Neural cell (in vitro differentiated cells): ENCODE data around the gene SPPL3. TPM values are rescaled to one million over a fixed set of nuclear protein-coding genes. Genes with fewer than 3 reads are reported as not detected.

Experiments used
- H2AFZ ChIP-seq: fragments of 200-600, 300-800 bp; sonication (generic), shearing (Covaris generic); 2 replicates; pipeline ENCODE4 v1.6.0; 2014; ENCODE audit warnings: low read depth, mild to moderate bottlenecking, antibody characterized with exemption, low read length, moderate library complexity
- H3F3A ChIP-seq: fragments of 200-600 bp; shearing (Covaris generic); 2 replicates; pipeline ENCODE4 v1.6.1; 2016; ENCODE audit warnings: mild to moderate bottlenecking, moderate library complexity, mixed read lengths, antibody characterized with exemption, low read length; ENCODE audit not compliant: insufficient read depth, poor library complexity, severe bottlenecking
- H3K27ac ChIP-seq: fragments of 200-600, 300-800 bp; sonication (generic), shearing (Covaris generic); 2 replicates; pipeline ENCODE4 v1.5.1; 2014; ENCODE audit warnings: mild to moderate bottlenecking, low read length, moderate library complexity
- H3K27me3 ChIP-seq: fragments of 300-800, 200-600 bp; sonication (generic), shearing (Covaris generic); 2 replicates; pipeline ENCODE4 v1.6.0; 2014; ENCODE audit warnings: mild to moderate bottlenecking, low read depth, low read length, moderate library complexity; ENCODE audit not compliant: insufficient read depth
- H3K36me3 ChIP-seq: fragments of 300-800, 200-600 bp; sonication (generic), shearing (Covaris generic); 2 replicates; pipeline ENCODE4 v1.5.1; 2014; ENCODE audit warnings: mild to moderate bottlenecking, antibody characterized with exemption, low read length, moderate library complexity; ENCODE audit not compliant: insufficient read depth
- H3K4me2 ChIP-seq: fragments of 300-800, 200-600 bp; sonication (generic), shearing (Covaris generic); 2 replicates; pipeline ENCODE4 v1.6.0; 2014; ENCODE audit warnings: mild to moderate bottlenecking, low read length
- H3K4me3 ChIP-seq: fragments of 300-800, 200-600 bp; sonication (generic), shearing (Covaris generic); 2 replicates; pipeline ENCODE4 v1.5.1; 2014; ENCODE audit warnings: mild to moderate bottlenecking, low read length, moderate library complexity
- H3K79me2 ChIP-seq: fragments of 200-600 bp; shearing (Covaris generic); replicated peaks from 2 replicates; pipeline ENCODE4 v1.6.0; 2014; ENCODE audit warnings: mild to moderate bottlenecking, low read length, moderate library complexity; ENCODE audit not compliant: insufficient read depth
- H3K9ac ChIP-seq: fragments of 300-800, 200-600 bp; sonication (generic), shearing (Covaris generic); 2 replicates; pipeline ENCODE4 v1.6.1; 2016; ENCODE audit warnings: mild to moderate bottlenecking, low read length, mixed read lengths
- H3K9me2 ChIP-seq: fragments of 200-600 bp; shearing (Covaris generic); 2 replicates; pipeline ENCODE4 v1.6.1; 2016; ENCODE audit warnings: mild to moderate bottlenecking, low read length, mixed read lengths; ENCODE audit not compliant: insufficient read depth
- H3K9me3 ChIP-seq: fragments of 200-600, 300-800 bp; sonication (generic), shearing (Covaris generic); 2 replicates; pipeline ENCODE4 v1.6.1; 2016; ENCODE audit warnings: mild to moderate bottlenecking, mixed run types, low read length, moderate library complexity, mixed read lengths
- H4K20me1 ChIP-seq: fragments of 200-600 bp; shearing (Covaris generic); 2 replicates; pipeline ENCODE4 v1.6.1; 2016; ENCODE audit warnings: mild to moderate bottlenecking, mixed run types; ENCODE audit not compliant: insufficient read depth
- EP300 ChIP-seq: fragments of 450-650 bp; conservative IDR thresholded peaks from 2 replicates; pipeline ENCODE4 v1.6.1; 2014; ENCODE audit warnings: antibody characterized with exemption, mild to moderate bottlenecking, moderate library complexity; ENCODE audit not compliant: poor library complexity, severe bottlenecking
- EZH2 ChIP-seq: fragments of 200-600, 300-800 bp; shearing (Covaris generic), sonication (generic); IDR thresholded peaks from 2 replicates; pipeline ENCODE4 v1.6.1; 2014; ENCODE audit warnings: antibody characterized with exemption, low read length, borderline replicate concordance, mild to moderate bottlenecking; ENCODE audit not compliant: insufficient read depth, poor library complexity, severe bottlenecking
- MXI1 ChIP-seq: fragments of 450-650 bp; conservative IDR thresholded peaks from 2 replicates; pipeline ENCODE4 v1.6.1; 2014; ENCODE audit warnings: antibody characterized with exemption, mild to moderate bottlenecking; ENCODE audit not compliant: poor library complexity, severe bottlenecking
- POLR2AphosphoS5 ChIP-seq: IDR thresholded peaks from 2 replicates; pipeline ENCODE4 v1.6.1; 2012
- RAD21 ChIP-seq: fragments of 450-650 bp; conservative IDR thresholded peaks from 2 replicates; pipeline ENCODE4 v1.6.1; 2014; ENCODE audit warnings: antibody characterized with exemption, mild to moderate bottlenecking, moderate library complexity
- SMC3 ChIP-seq: fragments of 450-650 bp; conservative IDR thresholded peaks from 2 replicates; pipeline ENCODE4 v1.6.1; 2014; ENCODE audit warnings: antibody characterized with exemption, mild to moderate bottlenecking, moderate library complexity; ENCODE audit not compliant: poor library complexity
- TAF1 ChIP-seq: IDR thresholded peaks from 2 replicates; pipeline ENCODE4 v1.6.1; 2012; ENCODE audit warnings: low read depth
- polyA plus RNA-seq: library from polyadenylated mRNA; depleted of rRNA; stranded (reverse); fragments of >200 nt; gene quantifications from 2 replicates; pipeline ENCODE4 v1.2.3, GENCODE V29; 2014
- TF ChIP-seq, protein P1 (sequence below): fragments of 450-650 bp; IDR thresholded peaks from 2 replicates; pipeline ENCODE4 v1.5.1; 2014; ENCODE audit warnings: antibody characterized with exemption, mild to moderate bottlenecking, moderate library complexity; ENCODE audit not compliant: poor library complexity, severe bottlenecking
- TF ChIP-seq, protein P2 (sequence below): IDR thresholded peaks from 2 replicates; pipeline ENCODE4 v1.6.1; 2012; ENCODE audit warnings: borderline replicate concordance

Gene SPPL3
- polyA plus RNA-seq, 1 donor from 2014 or later: 21.3 TPM

DNA sequence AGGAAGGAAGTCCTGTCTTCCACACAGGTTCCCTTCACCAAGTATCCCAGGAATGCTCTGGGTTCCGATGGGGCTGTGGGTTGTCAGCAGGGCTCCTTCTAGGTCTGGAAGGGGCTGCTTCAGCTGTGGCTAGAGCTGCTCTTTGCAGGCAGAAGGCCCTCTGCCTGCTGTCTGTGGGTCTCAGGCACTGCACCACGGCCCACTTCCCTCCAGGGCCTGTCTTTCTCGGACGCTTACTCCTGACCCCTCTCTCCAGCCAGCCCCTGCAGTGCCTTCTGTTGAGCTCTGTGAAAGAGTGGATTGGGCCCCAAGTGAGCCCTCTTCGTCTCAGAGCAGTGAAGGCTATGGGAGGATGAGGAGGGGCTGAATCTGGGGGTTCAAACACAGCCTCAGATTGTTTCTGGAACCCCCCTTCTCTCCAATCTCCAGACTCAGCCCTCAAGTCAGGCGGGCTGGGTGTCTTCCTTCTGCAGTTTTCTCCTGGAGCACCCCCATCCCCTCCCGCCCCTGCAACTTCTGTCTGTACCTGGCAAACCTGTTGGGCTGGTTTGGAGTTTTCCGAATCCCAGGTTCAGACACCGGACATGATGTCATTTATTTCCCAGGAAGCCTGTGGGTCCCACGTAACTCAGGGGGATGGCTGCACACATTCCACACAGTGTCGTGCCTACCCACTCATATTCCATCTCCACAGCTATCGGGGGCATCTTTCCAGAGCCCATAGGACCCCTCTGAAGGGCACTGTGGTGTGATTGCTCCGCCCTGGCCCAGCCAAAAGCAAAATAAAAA is 24.9 kb upstream of the SPPL3 start:
- Histone ChIP-seq H4K20me1 (no peaks in the 10 kb centered on the region), H3F3A (no peaks in the 10 kb centered on the region), H3K9ac (no peak overlapping the region), H3K79me2 (no peaks in the 10 kb centered on the region), H3K27me3 (no peaks in the 10 kb centered on the region), H3K4me3 (no peak overlapping the region), H2AFZ (no peak overlapping the region), H3K9me3 (no peaks in the 10 kb centered on the region), H3K36me3 (no peaks in the 10 kb centered on the region), H3K4me2 (no peak overlapping the region), H3K27ac (no peak overlapping the region), H3K9me2 (no peaks in the 10 kb centered on the region)
- TF ChIP-seq, protein P1, sequence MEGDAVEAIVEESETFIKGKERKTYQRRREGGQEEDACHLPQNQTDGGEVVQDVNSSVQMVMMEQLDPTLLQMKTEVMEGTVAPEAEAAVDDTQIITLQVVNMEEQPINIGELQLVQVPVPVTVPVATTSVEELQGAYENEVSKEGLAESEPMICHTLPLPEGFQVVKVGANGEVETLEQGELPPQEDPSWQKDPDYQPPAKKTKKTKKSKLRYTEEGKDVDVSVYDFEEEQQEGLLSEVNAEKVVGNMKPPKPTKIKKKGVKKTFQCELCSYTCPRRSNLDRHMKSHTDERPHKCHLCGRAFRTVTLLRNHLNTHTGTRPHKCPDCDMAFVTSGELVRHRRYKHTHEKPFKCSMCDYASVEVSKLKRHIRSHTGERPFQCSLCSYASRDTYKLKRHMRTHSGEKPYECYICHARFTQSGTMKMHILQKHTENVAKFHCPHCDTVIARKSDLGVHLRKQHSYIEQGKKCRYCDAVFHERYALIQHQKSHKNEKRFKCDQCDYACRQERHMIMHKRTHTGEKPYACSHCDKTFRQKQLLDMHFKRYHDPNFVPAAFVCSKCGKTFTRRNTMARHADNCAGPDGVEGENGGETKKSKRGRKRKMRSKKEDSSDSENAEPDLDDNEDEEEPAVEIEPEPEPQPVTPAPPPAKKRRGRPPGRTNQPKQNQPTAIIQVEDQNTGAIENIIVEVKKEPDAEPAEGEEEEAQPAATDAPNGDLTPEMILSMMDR: no peak
- no peak for TF ChIP-seq MXI1
- no peak for TF ChIP-seq TAF1
- TF ChIP-seq, protein P2, sequence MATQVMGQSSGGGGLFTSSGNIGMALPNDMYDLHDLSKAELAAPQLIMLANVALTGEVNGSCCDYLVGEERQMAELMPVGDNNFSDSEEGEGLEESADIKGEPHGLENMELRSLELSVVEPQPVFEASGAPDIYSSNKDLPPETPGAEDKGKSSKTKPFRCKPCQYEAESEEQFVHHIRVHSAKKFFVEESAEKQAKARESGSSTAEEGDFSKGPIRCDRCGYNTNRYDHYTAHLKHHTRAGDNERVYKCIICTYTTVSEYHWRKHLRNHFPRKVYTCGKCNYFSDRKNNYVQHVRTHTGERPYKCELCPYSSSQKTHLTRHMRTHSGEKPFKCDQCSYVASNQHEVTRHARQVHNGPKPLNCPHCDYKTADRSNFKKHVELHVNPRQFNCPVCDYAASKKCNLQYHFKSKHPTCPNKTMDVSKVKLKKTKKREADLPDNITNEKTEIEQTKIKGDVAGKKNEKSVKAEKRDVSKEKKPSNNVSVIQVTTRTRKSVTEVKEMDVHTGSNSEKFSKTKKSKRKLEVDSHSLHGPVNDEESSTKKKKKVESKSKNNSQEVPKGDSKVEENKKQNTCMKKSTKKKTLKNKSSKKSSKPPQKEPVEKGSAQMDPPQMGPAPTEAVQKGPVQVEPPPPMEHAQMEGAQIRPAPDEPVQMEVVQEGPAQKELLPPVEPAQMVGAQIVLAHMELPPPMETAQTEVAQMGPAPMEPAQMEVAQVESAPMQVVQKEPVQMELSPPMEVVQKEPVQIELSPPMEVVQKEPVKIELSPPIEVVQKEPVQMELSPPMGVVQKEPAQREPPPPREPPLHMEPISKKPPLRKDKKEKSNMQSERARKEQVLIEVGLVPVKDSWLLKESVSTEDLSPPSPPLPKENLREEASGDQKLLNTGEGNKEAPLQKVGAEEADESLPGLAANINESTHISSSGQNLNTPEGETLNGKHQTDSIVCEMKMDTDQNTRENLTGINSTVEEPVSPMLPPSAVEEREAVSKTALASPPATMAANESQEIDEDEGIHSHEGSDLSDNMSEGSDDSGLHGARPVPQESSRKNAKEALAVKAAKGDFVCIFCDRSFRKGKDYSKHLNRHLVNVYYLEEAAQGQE: no peak
- TF ChIP-seq SMC3: no peak
- no peak for TF ChIP-seq RAD21
- no peak for TF ChIP-seq EZH2
- no peak for TF ChIP-seq POLR2AphosphoS5
- TF ChIP-seq EP300: no peak

DNA sequence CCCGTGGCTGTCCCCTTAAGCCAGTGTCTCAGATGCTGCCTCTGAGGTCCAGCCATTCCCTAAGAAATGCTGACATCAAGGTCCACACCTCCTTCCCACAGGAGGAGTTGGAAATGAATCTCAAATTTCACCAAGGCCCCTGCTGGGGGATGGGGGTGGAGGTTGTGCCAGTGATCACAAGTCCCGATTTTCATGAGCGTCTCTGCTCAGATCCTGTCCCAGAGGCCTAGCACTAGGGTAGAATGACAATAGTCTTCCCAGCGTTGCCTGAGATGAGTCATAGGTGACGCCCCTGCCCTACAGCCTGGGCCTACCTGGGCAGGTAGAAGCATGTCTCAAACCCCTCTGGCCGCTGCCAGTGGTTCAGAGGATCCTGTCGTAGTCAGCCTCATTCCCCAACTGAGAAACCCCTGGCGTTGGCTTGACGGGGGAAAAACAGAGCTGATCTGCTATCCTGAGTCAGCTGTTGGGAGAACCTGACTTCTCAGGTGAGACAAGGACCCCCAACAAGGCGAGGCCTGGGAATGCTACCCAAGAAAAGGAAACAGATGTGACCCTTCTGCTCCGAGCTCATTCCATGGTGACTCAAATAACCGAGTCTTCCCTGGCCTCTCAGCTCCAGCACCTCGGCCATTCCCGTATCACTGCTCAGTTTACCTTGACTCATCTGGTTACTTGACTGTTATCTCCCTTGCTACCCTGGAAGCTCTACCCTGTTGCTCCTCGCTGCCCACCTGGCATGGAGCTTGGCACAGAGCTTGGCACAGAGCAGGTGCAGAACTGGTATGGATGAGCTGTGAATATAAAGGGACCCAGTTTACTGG is 21.8 kb upstream of the SPPL3 start:
- Histone ChIP-seq H3K27me3 (no peaks in the 10 kb centered on the region), H3K9me2 (no peaks in the 10 kb centered on the region), H3K9ac (no peak overlapping the region), H2AFZ (no peak overlapping the region), H3K36me3 (no peaks in the 10 kb centered on the region), H3K79me2 (no peaks in the 10 kb centered on the region), H3K9me3 (no peaks in the 10 kb centered on the region), H3K4me2 (no peak overlapping the region), H3K4me3 (no peak overlapping the region), H4K20me1 (no peaks in the 10 kb centered on the region), H3K27ac (no peak overlapping the region), H3F3A (no peaks in the 10 kb centered on the region)
- TF ChIP-seq RAD21 (no peak), MXI1 (no peak), EP300 (no peak), EZH2 (no peak)
- TF ChIP-seq, protein P1: no peak
